ENCODE data around the gene RRP9.

The RRP9 gene

GRCh38 chr3:51975852-51976549 lies 34.3 kb upstream of the RRP9 start:
- peak; percentile 21 for ATAC-seq
- TF ChIP-seq, protein P1, sequence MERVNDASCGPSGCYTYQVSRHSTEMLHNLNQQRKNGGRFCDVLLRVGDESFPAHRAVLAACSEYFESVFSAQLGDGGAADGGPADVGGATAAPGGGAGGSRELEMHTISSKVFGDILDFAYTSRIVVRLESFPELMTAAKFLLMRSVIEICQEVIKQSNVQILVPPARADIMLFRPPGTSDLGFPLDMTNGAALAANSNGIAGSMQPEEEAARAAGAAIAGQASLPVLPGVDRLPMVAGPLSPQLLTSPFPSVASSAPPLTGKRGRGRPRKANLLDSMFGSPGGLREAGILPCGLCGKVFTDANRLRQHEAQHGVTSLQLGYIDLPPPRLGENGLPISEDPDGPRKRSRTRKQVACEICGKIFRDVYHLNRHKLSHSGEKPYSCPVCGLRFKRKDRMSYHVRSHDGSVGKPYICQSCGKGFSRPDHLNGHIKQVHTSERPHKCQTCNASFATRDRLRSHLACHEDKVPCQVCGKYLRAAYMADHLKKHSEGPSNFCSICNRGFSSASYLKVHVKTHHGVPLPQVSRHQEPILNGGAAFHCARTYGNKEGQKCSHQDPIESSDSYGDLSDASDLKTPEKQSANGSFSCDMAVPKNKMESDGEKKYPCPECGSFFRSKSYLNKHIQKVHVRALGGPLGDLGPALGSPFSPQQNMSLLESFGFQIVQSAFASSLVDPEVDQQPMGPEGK (CRISPR knock-in tag; IDR thresholded peaks at IDR 0.05; ENCODE audit: borderline replicate concordance), result 0 out of 2 replicates have a peak, but pooled peaks have one; percentile 32
- TF ChIP-seq SNAI2 (CRISPR knock-in tag; IDR thresholded peaks at IDR 0.05), result no peak

- peak; percentile 87 for ATAC-seq
- TF ChIP-seq TOX (CRISPR knock-in tag; IDR thresholded peaks at IDR 0.05; ENCODE audit: borderline replicate concordance) (no peak), ESRRG (CRISPR knock-in tag; IDR thresholded peaks at IDR 0.05) (no peak), ZC3H10 (CRISPR knock-in tag; IDR thresholded peaks at IDR 0.05) (no peak), ISL1 (CRISPR knock-in tag; IDR thresholded peaks at IDR 0.05) (no peak), OSR1 (CRISPR knock-in tag; IDR thresholded peaks at IDR 0.05) (no peak), CSDC2 (CRISPR knock-in tag; IDR thresholded peaks at IDR 0.05) (no peak), TCF4 (CRISPR knock-in tag; IDR thresholded peaks at IDR 0.05; ENCODE audit: borderline replicate concordance) (no peak), BACH2 (CRISPR knock-in tag; IDR thresholded peaks at IDR 0.05; ENCODE audit: borderline replicate concordance) (no peak), ZNF8 (CRISPR knock-in tag; IDR thresholded peaks at IDR 0.05) (no peak), ZNF565 (CRISPR knock-in tag; conservative IDR thresholded peaks at IDR 0.05; ENCODE audit: low read depth) (no peak), SNAI2 (CRISPR knock-in tag; IDR thresholded peaks at IDR 0.05) (no peak), PPARA (CRISPR knock-in tag; IDR thresholded peaks at IDR 0.05; ENCODE audit: borderline replicate concordance) (no peak)
- TF ChIP-seq, protein P1 (CRISPR knock-in tag; IDR thresholded peaks at IDR 0.05; ENCODE audit: borderline replicate concordance), result no peak
- TF ChIP-seq, protein P2, sequence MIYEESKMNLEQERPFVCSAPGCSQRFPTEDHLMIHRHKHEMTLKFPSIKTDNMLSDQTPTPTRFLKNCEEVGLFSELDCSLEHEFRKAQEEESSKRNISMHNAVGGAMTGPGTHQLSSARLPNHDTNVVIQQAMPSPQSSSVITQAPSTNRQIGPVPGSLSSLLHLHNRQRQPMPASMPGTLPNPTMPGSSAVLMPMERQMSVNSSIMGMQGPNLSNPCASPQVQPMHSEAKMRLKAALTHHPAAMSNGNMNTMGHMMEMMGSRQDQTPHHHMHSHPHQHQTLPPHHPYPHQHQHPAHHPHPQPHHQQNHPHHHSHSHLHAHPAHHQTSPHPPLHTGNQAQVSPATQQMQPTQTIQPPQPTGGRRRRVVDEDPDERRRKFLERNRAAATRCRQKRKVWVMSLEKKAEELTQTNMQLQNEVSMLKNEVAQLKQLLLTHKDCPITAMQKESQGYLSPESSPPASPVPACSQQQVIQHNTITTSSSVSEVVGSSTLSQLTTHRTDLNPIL (CRISPR knock-in tag; IDR thresholded peaks at IDR 0.05; ENCODE audit: low read depth), result no peak
- TF ChIP-seq, protein P3, sequence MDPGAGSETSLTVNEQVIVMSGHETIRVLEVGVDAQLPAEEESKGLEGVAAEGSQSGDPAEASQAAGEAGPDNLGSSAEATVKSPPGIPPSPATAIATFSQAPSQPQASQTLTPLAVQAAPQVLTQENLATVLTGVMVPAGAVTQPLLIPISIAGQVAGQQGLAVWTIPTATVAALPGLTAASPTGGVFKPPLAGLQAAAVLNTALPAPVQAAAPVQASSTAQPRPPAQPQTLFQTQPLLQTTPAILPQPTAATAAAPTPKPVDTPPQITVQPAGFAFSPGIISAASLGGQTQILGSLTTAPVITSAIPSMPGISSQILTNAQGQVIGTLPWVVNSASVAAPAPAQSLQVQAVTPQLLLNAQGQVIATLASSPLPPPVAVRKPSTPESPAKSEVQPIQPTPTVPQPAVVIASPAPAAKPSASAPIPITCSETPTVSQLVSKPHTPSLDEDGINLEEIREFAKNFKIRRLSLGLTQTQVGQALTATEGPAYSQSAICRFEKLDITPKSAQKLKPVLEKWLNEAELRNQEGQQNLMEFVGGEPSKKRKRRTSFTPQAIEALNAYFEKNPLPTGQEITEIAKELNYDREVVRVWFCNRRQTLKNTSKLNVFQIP (CRISPR knock-in tag; IDR thresholded peaks at IDR 0.05; ENCODE audit: borderline replicate concordance, low read depth), result no peak
Measured at GRCh38 chr3:51974963-51975851, 33.5 kb upstream of the RRP9 start, which contains the start of gene ABHD14A. Gene ABHD14A (plus strand): TSS chr3:51975064. CDS start chr3:51975136, 72 bp downstream.

DNA sequence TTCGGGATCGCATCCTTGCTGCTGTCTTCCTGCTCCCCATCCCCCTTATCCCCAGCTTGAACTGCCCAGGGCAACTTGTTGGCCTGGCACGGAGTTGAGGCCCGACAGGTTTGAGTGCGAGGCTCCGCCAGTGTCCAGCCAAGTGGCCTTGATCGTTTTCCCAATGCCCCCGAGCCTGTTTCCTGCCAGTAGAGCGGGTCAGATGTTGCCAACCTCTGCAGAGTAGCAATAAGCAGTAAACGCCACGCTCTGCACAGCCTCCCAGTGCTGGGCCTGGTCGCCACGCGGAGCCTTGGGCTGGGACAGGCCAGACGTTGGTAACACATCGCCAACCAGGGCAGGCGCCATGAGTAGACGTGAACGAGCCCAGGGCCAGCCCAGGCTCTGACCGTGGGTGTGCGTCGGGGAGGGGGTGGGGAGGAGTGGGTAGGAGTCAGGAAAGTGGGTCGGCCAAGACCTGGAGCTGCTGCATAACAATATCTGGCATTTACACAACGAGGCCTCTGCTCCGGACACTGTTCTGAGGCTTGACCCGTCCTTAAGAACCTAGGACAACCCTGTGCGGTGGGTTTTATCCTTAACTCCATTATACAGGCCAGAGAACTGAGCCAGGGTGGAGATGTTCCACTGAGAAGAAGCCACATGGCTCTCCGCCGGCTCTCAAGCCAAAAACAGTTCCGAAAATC lies 32.7 kb upstream of the RRP9 start:
- ATAC-seq, result peak; percentile 19
- TF ChIP-seq, protein P4, sequence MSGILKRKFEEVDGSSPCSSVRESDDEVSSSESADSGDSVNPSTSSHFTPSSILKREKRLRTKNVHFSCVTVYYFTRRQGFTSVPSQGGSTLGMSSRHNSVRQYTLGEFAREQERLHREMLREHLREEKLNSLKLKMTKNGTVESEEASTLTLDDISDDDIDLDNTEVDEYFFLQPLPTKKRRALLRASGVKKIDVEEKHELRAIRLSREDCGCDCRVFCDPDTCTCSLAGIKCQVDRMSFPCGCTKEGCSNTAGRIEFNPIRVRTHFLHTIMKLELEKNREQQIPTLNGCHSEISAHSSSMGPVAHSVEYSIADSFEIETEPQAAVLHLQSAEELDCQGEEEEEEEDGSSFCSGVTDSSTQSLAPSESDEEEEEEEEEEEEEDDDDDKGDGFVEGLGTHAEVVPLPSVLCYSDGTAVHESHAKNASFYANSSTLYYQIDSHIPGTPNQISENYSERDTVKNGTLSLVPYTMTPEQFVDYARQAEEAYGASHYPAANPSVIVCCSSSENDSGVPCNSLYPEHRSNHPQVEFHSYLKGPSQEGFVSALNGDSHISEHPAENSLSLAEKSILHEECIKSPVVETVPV (CRISPR knock-in tag; IDR thresholded peaks at IDR 0.05), result no peak
- TF ChIP-seq, protein P1 (CRISPR knock-in tag; IDR thresholded peaks at IDR 0.05; ENCODE audit: borderline replicate concordance), result 0 out of 2 replicates have a peak, but pooled peaks have one; percentile 20
- no peak for TF ChIP-seq PPARA (CRISPR knock-in tag; IDR thresholded peaks at IDR 0.05; ENCODE audit: borderline replicate concordance)
- TF ChIP-seq BACH2 (CRISPR knock-in tag; IDR thresholded peaks at IDR 0.05; ENCODE audit: borderline replicate concordance), result no peak
- no peak for TF ChIP-seq ISL1 (CRISPR knock-in tag; IDR thresholded peaks at IDR 0.05)
- TF ChIP-seq ZFP3 (CRISPR knock-in tag; IDR thresholded peaks at IDR 0.05), result no peak
- TF ChIP-seq ARNTL (CRISPR knock-in tag; IDR thresholded peaks at IDR 0.05; ENCODE audit: borderline replicate concordance, low read depth), result no peak
